GM18951 (cell line): ENCODE measurements around the gene CST4.
"Not testable (repeated sequence)": the region's sequence is repeated elsewhere in the genome, so short reads cannot be mapped to it uniquely, and the experiment has no call there.

Experiments
- POLR2A ChIP-seq: IDR thresholded peaks from 4 replicates; pipeline ENCODE4 v1.6.1; 2011; ENCODE audit warnings: mild to moderate bottlenecking; ENCODE audit not compliant: insufficient read length, insufficient read depth; ENCODE audit errors: extremely low read depth
- in situ Hi-C: fragments of 300-500 bp; cut with MboI; formaldehyde crosslinking; loops from one replicate; pipeline ENCODE4 v1.12.0; 2022; ENCODE audit warnings: low sequenced_read_pairs, mixed read lengths, inconsistent platforms; ENCODE audit not compliant: unreplicated experiment

Gene CST4

GRCh38 chr20:23662276-23662870, 26.5 kb downstream of the CST4 start:
- TF ChIP-seq POLR2A = no peak
- in situ Hi-C loops = no loop called here

GRCh38 chr20:23661002-23661429, 27.8 kb downstream of the CST4 start:
- in situ Hi-C loops = no loop called here
- no peak for TF ChIP-seq POLR2A

GRCh38 chr20:23659989-23660837, 28.6 kb downstream of the CST4 start:
- TF ChIP-seq POLR2A = no peak
- in situ Hi-C loops = no loop called here

GRCh38 chr20:23659610-23659988, 29.2 kb downstream of the CST4 start:
- in situ Hi-C loops = not testable (repeated sequence)

- in situ Hi-C loops = no loop called here
- TF ChIP-seq POLR2A = no peak
Observed at GRCh38 chr20:23658989-23659609, 29.7 kb downstream of the CST4 start.

- in situ Hi-C loops = no loop called here
Observed at GRCh38 chr20:23658336-23658735, 30.5 kb downstream of the CST4 start.

GRCh38 chr20:23657202-23657601, 31.6 kb downstream of the CST4 start:
- in situ Hi-C loops = no loop called here
- TF ChIP-seq POLR2A = no peak

More at GRCh38 chr20:23658336-23658735, 30.5 kb downstream of the CST4 start:
- no peak for TF ChIP-seq POLR2A

- no peak for TF ChIP-seq POLR2A
- in situ Hi-C loops = no loop called here
Observed at GRCh38 chr20:23656372-23656771, 32.5 kb downstream of the CST4 start.

- in situ Hi-C loops = no loop called here
Observed at GRCh38 chr20:23655491-23656211, 33.2 kb downstream of the CST4 start.

GRCh38 chr20:23654717-23655116, 34.1 kb downstream of the CST4 start:
- in situ Hi-C loops = no loop called here
- TF ChIP-seq POLR2A = no peak

More at GRCh38 chr20:23655491-23656211, 33.2 kb downstream of the CST4 start:
- TF ChIP-seq POLR2A = no peak

GRCh38 chr20:23654000-23654399, 34.8 kb downstream of the CST4 start:
- in situ Hi-C loops = no loop called here
- TF ChIP-seq POLR2A = no peak

GRCh38 chr20:23653400-23653938, 35.4 kb downstream of the CST4 start:
- in situ Hi-C loops = no loop called here
- no peak for TF ChIP-seq POLR2A

- no peak for TF ChIP-seq POLR2A
- in situ Hi-C loops = no loop called here
Observed at GRCh38 chr20:23652926-23653325, 35.9 kb downstream of the CST4 start.

GRCh38 chr20:23652371-23652770, 36.5 kb downstream of the CST4 start:
- TF ChIP-seq POLR2A = no peak
- in situ Hi-C loops = no loop called here
